Erythroblast (primary cell): ENCODE measurements around the gene CAGE1.

ENCODE experiments used
- GATA1 ChIP-seq: IDR thresholded peaks from 2 replicates; pipeline ENCODE4 v1.6.1; 2011; ENCODE audit warnings: low read depth, mild to moderate bottlenecking, control low read depth, low read length, moderate library complexity
- POLR2A ChIP-seq: IDR thresholded peaks from 2 replicates; pipeline ENCODE4 v1.6.1; 2011; ENCODE audit warnings: mild to moderate bottlenecking, low read length

- TF ChIP-seq GATA1 (no peak), POLR2A (peak; percentile 81)
These were observed 76.7 kb downstream of the CAGE1 start, which contains the start of gene SSR1 for GRCh38 chr6:7312616-7313504.
